ENCODE measurements around the gene RBPMS2.
A peak's percentile ranks its signal among the peaks of the same experiment; 100 is the strongest.
"Not testable (repeated sequence)": the region's sequence is repeated elsewhere in the genome, so short reads cannot be mapped to it uniquely, and the experiment has no call there.

Gene RBPMS2

GRCh38 chr15:64751464-64751863, 23.9 kb downstream of the RBPMS2 start:
- no peak for DNase-seq

GRCh38 chr15:64749999-64750657, 25.3 kb downstream of the RBPMS2 start:
- no peak for DNase-seq

GRCh38 chr15:64749167-64749566, 26.2 kb downstream of the RBPMS2 start:
- no peak for DNase-seq

GRCh38 chr15:64748251-64748650, 27.1 kb downstream of the RBPMS2 start:
- DNase-seq = no peak

- no peak for DNase-seq
Measured at GRCh38 chr15:64747578-64747977, 27.8 kb downstream of the RBPMS2 start.

GRCh38 chr15:64746921-64747320, 28.5 kb downstream of the RBPMS2 start:
- DNase-seq = no peak

GRCh38 chr15:64746356-64746755, 29.0 kb downstream of the RBPMS2 start:
- no peak for DNase-seq

GRCh38 chr15:64743691-64744090, 31.7 kb downstream of the RBPMS2 start:
- DNase-seq = no peak

- no peak for DNase-seq
Measured at GRCh38 chr15:64742921-64743320, 32.5 kb downstream of the RBPMS2 start.

GRCh38 chr15:64742385-64742784, 33.0 kb downstream of the RBPMS2 start:
- no peak for DNase-seq

GRCh38 chr15:64741708-64742107, 33.7 kb downstream of the RBPMS2 start:
- DNase-seq = not testable (repeated sequence)

- DNase-seq = no peak
Measured at GRCh38 chr15:64740311-64741170, 34.8 kb downstream of the RBPMS2 start.

- DNase-seq = no peak
Measured at GRCh38 chr15:64739577-64740143, 35.7 kb downstream of the RBPMS2 start.

GRCh38 chr15:64739156-64739555, 36.2 kb downstream of the RBPMS2 start:
- no peak for DNase-seq

GRCh38 chr15:64738226-64739095, 36.9 kb downstream of the RBPMS2 start:
- no peak for DNase-seq

- DNase-seq = no peak
Measured at GRCh38 chr15:64732156-64732860, 43.1 kb downstream of the RBPMS2 start.

GRCh38 chr15:64731805-64732151, 43.6 kb downstream of the RBPMS2 start:
- no peak for DNase-seq

GRCh38 chr15:64731012-64731804, 44.2 kb downstream of the RBPMS2 start:
- DNase-seq = peak; percentile 67

GRCh38 chr15:64730151-64730550, 45.2 kb downstream of the RBPMS2 start:
- DNase-seq = no peak

GRCh38 chr15:64720188-64720587, 55.2 kb downstream of the RBPMS2 start:
- no peak for DNase-seq

- DNase-seq = no peak
Measured at GRCh38 chr15:64717735-64718495, 57.5 kb downstream of the RBPMS2 start.
